Fibroblast of lung (primary cell): ENCODE results near the gene C3orf20. TPM values are rescaled to one million over a fixed set of nuclear protein-coding genes. Genes with fewer than 3 reads are reported as not detected.

Experiments
- DNase-seq, 2 donors: peaks; one replicate each; pipeline versions ENCODE4 v3.0.0 to v3.0.0-alpha.2; 2010; ENCODE audit warnings: low read depth in 2 of 2
- H2AFZ ChIP-seq: 2 replicates; pipeline ENCODE4 v1.5.1; 2012; ENCODE audit warnings: low read length, control low read depth, inconsistent platforms
- H3K27ac ChIP-seq: 2 replicates; pipeline ENCODE4 v1.5.1; 2011; ENCODE audit warnings: low read length, control low read depth; ENCODE audit not compliant: insufficient read depth
- H3K27me3 ChIP-seq: 2 replicates; pipeline ENCODE4 v1.5.1; 2011; ENCODE audit warnings: mild to moderate bottlenecking, low read length; ENCODE audit not compliant: control insufficient read depth, insufficient read depth
- H3K36me3 ChIP-seq: 2 replicates; pipeline ENCODE4 v1.5.1; 2011; ENCODE audit warnings: low read length; ENCODE audit not compliant: control insufficient read depth, insufficient read depth
- H3K4me1 ChIP-seq: 2 replicates; pipeline ENCODE4 v1.5.1; 2011; ENCODE audit warnings: low read length; ENCODE audit not compliant: control insufficient read depth, insufficient read depth; ENCODE audit errors: extremely low read depth
- H3K4me2 ChIP-seq: 2 replicates; pipeline ENCODE4 v1.5.1; 2011; ENCODE audit warnings: low read length, control low read depth; ENCODE audit not compliant: insufficient read depth; ENCODE audit errors: extremely low read depth
- H3K4me3 ChIP-seq, 4 experiments: fragments of 200-600 bp in 1 of 4; sonication (generic) in 1 of 4; replicated peaks in 1 of 4; 2 replicates each; pipeline ENCODE4 v1.5.1; 2011 to 2016; ENCODE audit warnings: low read length in 4 of 4, low read depth in 3 of 4, mild to moderate bottlenecking in 3 of 4, control low read depth in 2 of 4, inconsistent platforms in 1 of 4, mixed read lengths in 1 of 4; ENCODE audit not compliant: insufficient read depth in 1 of 4; ENCODE audit errors: control extremely low read depth in 1 of 4
- H3K79me2 ChIP-seq: 2 replicates; pipeline ENCODE4 v1.5.1; 2012; ENCODE audit warnings: mild to moderate bottlenecking, low read length, inconsistent platforms; ENCODE audit not compliant: control insufficient read depth, insufficient read depth
- H3K9ac ChIP-seq: 2 replicates; pipeline ENCODE4 v1.5.1; 2011; ENCODE audit warnings: mild to moderate bottlenecking, low read length, control low read depth; ENCODE audit not compliant: insufficient read depth
- H3K9me3 ChIP-seq: 2 replicates; pipeline ENCODE4 v1.5.1; 2012; ENCODE audit warnings: low read depth, low read length; ENCODE audit not compliant: control insufficient read depth, insufficient read depth
- H4K20me1 ChIP-seq: 2 replicates; pipeline ENCODE4 v1.5.1; 2011; ENCODE audit warnings: low read length; ENCODE audit not compliant: control insufficient read depth, insufficient read depth; ENCODE audit errors: extremely low read depth
- EZH2 ChIP-seq: IDR thresholded peaks from 2 replicates; pipeline ENCODE4 v1.5.1; 2012; ENCODE audit warnings: low read length, control low read depth, mild to moderate bottlenecking; ENCODE audit errors: missing control alignments
- polyA plus RNA-seq, 2 donors: library from polyadenylated mRNA; depleted of rRNA in 1 of 2; stranded (reverse) in 1 of 2; unstranded in 1 of 2; fragments of >200 nt; gene quantifications; 2 replicates each; pipeline ENCODE4 v1.2.1, GENCODE V29; 2011 to 2012; ENCODE audit warnings: missing spikeins in 1 of 2
- total RNA-seq: library from RNA; depleted of rRNA; stranded (reverse); fragments of >200 nt; gene quantifications from 2 replicates; pipeline ENCODE4 v1.2.1, GENCODE V29; 2014
- TF ChIP-seq, protein P1 (sequence below), 2 donors: IDR thresholded peaks in 1 of 2; conservative IDR thresholded peaks in 1 of 2; 1 replicate in 1 of 2; 2 replicates in 1 of 2; pipeline ENCODE4 v1.5.1; 2011 to 2012; ENCODE audit warnings: low read length in 2 of 2, control low read depth in 1 of 2, inconsistent platforms in 1 of 2, low read depth in 1 of 2, mild to moderate bottlenecking in 1 of 2

The C3orf20 gene
- total and polyA plus RNA-seq, 2 donors (not counting 1 experiment from before 2014, with no cell fraction given) = not detected

GRCh38 chr3:14775011-14775410 is 100.1 kb downstream of the C3orf20 start:
- no peaks in the 10 kb centered on the region for H3K79me2 ChIP-seq
- no peak overlapping the region for H2AFZ ChIP-seq
- H3K4me1 ChIP-seq = no peaks in the 10 kb centered on the region
- H3K4me3 ChIP-seq = no peak overlapping the region
- H3K9me3 ChIP-seq = no peaks in the 10 kb centered on the region
- H3K9ac ChIP-seq = no peak overlapping the region
- no peak overlapping the region for H3K27ac ChIP-seq
- no peak overlapping the region for H3K4me2 ChIP-seq
- DNase-seq = no peak
- TF ChIP-seq EZH2 = no peak
- TF ChIP-seq, protein P1, sequence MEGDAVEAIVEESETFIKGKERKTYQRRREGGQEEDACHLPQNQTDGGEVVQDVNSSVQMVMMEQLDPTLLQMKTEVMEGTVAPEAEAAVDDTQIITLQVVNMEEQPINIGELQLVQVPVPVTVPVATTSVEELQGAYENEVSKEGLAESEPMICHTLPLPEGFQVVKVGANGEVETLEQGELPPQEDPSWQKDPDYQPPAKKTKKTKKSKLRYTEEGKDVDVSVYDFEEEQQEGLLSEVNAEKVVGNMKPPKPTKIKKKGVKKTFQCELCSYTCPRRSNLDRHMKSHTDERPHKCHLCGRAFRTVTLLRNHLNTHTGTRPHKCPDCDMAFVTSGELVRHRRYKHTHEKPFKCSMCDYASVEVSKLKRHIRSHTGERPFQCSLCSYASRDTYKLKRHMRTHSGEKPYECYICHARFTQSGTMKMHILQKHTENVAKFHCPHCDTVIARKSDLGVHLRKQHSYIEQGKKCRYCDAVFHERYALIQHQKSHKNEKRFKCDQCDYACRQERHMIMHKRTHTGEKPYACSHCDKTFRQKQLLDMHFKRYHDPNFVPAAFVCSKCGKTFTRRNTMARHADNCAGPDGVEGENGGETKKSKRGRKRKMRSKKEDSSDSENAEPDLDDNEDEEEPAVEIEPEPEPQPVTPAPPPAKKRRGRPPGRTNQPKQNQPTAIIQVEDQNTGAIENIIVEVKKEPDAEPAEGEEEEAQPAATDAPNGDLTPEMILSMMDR (conservative IDR thresholded peaks at IDR 0.05 in 1 of 2, IDR thresholded peaks at IDR 0.05 in 1 of 2; ENCODE audit: low read depth in 1 of 2, low read length in 2 of 2) = no peak
- no peaks in the 10 kb centered on the region for H3K27me3 ChIP-seq
- no peaks in the 10 kb centered on the region for H4K20me1 ChIP-seq
- no peaks in the 10 kb centered on the region for H3K36me3 ChIP-seq

DNA sequence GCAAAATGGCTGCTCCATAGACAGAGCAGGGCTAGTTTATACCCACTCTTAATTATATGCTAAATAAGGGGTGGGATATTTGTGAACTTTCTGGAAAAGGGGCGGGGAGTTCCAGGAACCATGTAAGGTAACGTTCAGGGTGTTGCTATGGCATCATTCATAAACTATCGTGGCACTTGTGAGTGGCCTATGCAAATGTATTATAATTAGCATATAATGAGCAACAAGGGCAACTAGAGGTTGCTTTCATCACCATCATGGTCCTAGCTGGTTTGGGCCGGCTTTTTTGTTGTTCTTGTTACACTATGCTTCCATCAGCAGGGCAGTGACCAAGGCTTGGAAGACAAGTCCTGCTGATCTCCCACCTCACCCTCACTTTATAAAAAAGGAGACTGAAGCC is 100.6 kb downstream of the C3orf20 start:
- H3K27me3 ChIP-seq = no peaks in the 10 kb centered on the region
- H3K4me3 ChIP-seq = no peak overlapping the region
- H2AFZ ChIP-seq = no peak overlapping the region
- no peaks in the 10 kb centered on the region for H3K9me3 ChIP-seq
- H3K4me1 ChIP-seq = no peaks in the 10 kb centered on the region
- H3K9ac ChIP-seq = no peak overlapping the region
- H3K36me3 ChIP-seq = no peaks in the 10 kb centered on the region
- H4K20me1 ChIP-seq = no peaks in the 10 kb centered on the region
- DNase-seq = no peak
- H3K27ac ChIP-seq = no peak overlapping the region
- no peaks in the 10 kb centered on the region for H3K79me2 ChIP-seq
- no peak overlapping the region for H3K4me2 ChIP-seq
- TF ChIP-seq EZH2 = no peak
- TF ChIP-seq, protein P1 (conservative IDR thresholded peaks at IDR 0.05 in 1 of 2, IDR thresholded peaks at IDR 0.05 in 1 of 2; ENCODE audit: low read depth in 1 of 2, low read length in 2 of 2) = no peak

DNA sequence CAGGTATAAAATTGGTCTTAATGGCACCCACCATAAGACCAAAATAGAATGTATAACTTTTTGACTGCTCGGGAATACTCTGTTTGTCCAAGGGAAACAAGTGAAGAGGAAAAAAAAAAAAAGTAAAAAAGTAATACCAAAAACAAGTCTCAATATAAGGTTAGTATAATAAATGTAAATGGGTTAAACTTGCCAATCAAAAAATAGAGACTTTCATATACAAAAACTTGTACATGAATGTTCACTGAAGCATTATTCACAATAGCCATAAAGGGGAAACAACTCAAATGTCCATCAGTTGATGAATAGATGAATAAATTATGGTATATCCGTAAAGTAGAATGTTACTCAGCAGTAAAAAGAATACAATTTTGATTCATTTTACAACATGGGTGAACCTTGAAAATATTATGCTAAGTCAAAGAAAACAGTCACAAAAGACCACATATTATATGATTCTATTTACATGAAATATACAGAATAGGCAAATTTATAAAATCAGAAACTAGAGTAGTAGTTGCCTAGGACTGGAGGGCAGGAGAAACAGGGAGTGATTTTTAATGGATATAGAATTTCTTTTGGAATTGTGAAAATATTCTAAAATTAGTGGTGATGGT is 104.2 kb downstream of the C3orf20 start:
- Histone ChIP-seq H4K20me1 (no peaks in the 10 kb centered on the region), H3K9ac (no peak overlapping the region), H3K4me2 (no peak overlapping the region), H3K9me3 (no peaks in the 10 kb centered on the region), H3K4me1 (no peaks in the 10 kb centered on the region), H3K36me3 (no peaks in the 10 kb centered on the region), H3K4me3 (no peak overlapping the region), H3K27ac (no peak overlapping the region), H2AFZ (no peak overlapping the region), H3K27me3 (no peaks in the 10 kb centered on the region), H3K79me2 (no peaks in the 10 kb centered on the region)
- TF ChIP-seq, protein P1 (conservative IDR thresholded peaks at IDR 0.05 in 1 of 2, IDR thresholded peaks at IDR 0.05 in 1 of 2; ENCODE audit: low read depth in 1 of 2, low read length in 2 of 2) = no peak
- TF ChIP-seq EZH2 = no peak
- DNase-seq = no peak
